ENCODE measurements around the gene NR1I3.

DNA sequence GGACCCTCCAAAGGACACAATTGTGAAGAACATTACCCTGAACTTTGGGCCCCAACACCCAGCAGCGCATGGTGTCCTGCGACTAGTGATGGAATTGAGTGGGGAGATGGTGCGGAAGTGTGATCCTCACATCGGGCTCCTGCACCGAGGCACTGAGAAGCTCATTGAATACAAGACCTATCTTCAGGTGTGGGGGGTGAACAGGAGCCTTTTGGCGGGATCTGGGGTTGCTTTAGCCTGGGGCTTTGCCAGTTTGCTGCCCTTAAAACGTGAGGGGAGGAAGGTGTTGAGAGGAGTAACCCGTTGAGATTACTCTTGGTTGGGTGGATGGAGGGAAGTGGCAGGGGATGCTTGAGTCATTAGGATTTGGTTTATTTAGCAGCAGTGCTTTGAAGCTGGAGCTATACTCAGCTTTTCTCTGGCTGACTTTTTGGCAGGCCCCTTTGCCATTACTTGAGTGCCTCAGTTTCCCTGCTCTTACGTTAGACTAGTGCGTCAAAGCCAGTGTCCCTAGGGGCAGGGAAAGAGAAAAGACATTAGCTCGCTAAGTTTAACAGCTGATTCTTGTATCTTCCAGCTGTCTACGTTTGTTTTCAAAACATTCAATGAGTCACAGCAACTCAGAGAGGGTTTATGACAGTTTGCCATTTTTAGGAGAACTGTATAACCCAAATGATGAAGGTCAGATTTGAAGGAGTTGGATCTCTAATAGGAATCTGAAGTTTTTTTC is 31.4 kb downstream of the NR1I3 start:
- TF ChIP-seq EZH2 (IDR thresholded peaks at IDR 0.05) (no peak), POLR2AphosphoS5 (IDR thresholded peaks at IDR 0.05; ENCODE audit: borderline replicate concordance, low read depth, low read length) (no peak), FOXP2 (optimal IDR thresholded peaks at IDR 0.05; ENCODE audit: control extremely low read depth, extremely low read length, insufficient read depth) (no peak)
